ENCODE data around the gene NEK6.

DNA sequence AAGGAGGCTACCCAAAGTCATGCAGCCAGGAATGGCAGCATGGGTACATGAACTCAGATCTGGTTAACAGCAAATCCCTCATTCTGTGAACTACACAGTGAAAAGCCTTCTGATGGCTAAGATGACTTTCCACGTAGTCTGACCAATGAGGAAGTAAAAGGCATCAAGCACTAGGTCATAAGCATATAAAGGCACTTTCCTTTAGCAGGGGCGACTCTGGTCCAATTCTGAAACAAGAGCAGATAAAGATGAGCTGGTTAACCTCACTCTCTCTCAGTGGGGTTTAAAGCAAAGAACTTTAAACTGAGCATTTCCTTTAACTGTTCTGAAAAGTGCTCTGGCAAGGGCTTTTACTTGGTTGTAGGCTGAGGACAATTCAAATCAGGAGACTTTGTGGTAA, 136.4 kb downstream of the NEK6 start:
- TF ChIP-seq, protein P1, sequence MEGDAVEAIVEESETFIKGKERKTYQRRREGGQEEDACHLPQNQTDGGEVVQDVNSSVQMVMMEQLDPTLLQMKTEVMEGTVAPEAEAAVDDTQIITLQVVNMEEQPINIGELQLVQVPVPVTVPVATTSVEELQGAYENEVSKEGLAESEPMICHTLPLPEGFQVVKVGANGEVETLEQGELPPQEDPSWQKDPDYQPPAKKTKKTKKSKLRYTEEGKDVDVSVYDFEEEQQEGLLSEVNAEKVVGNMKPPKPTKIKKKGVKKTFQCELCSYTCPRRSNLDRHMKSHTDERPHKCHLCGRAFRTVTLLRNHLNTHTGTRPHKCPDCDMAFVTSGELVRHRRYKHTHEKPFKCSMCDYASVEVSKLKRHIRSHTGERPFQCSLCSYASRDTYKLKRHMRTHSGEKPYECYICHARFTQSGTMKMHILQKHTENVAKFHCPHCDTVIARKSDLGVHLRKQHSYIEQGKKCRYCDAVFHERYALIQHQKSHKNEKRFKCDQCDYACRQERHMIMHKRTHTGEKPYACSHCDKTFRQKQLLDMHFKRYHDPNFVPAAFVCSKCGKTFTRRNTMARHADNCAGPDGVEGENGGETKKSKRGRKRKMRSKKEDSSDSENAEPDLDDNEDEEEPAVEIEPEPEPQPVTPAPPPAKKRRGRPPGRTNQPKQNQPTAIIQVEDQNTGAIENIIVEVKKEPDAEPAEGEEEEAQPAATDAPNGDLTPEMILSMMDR (IDR thresholded peaks at IDR 0.05; ENCODE audit: low read depth, low read length, poor library complexity, severe bottlenecking): no peak
- TF ChIP-seq EZH2phosphoT487 (IDR thresholded peaks at IDR 0.05; ENCODE audit: borderline replicate concordance, low read length): no peak
